ENCODE data around the gene GIGYF2.

The GIGYF2 gene

GRCh38 chr2:232861353-232861752 lies 164.2 kb downstream of the GIGYF2 start:
- DNase-seq (ENCODE audit: low spot score): no peak

GRCh38 chr2:232863996-232864395 lies 166.9 kb downstream of the GIGYF2 start:
- no peak for DNase-seq (ENCODE audit: low spot score)

- DNase-seq (ENCODE audit: low spot score): no peak
Observed at GRCh38 chr2:232865165-232865564, 168.0 kb downstream of the GIGYF2 start.

- no peak for DNase-seq (ENCODE audit: low spot score)
Observed at GRCh38 chr2:232866104-232866503, 169.0 kb downstream of the GIGYF2 start.

GRCh38 chr2:232869138-232870017 lies 172.2 kb downstream of the GIGYF2 start:
- no peak for DNase-seq (ENCODE audit: low spot score)

- DNase-seq (ENCODE audit: low spot score): no peak
Observed at GRCh38 chr2:232870018-232870765, 173.1 kb downstream of the GIGYF2 start, which contains the start of gene SNORC. SNORC (plus strand) TSS chr2:232870264; CDS start chr2:232870342, 78 bp downstream.

- no peak for DNase-seq (ENCODE audit: low spot score)
Observed at GRCh38 chr2:232870766-232871371, 173.7 kb downstream of the GIGYF2 start.

GRCh38 chr2:232871418-232871834 lies 174.3 kb downstream of the GIGYF2 start:
- DNase-seq (ENCODE audit: low spot score): no peak

- DNase-seq (ENCODE audit: low spot score): no peak
Observed at GRCh38 chr2:232871835-232872736, 175.0 kb downstream of the GIGYF2 start.

- DNase-seq (ENCODE audit: low spot score): no peak
Observed at GRCh38 chr2:232872826-232873225, 175.7 kb downstream of the GIGYF2 start.

GRCh38 chr2:232873292-232873908 lies 176.3 kb downstream of the GIGYF2 start:
- no peak for DNase-seq (ENCODE audit: low spot score)

- no peak for DNase-seq (ENCODE audit: low spot score)
Observed at GRCh38 chr2:232873909-232874641, 176.9 kb downstream of the GIGYF2 start.

GRCh38 chr2:232874677-232875223 lies 177.6 kb downstream of the GIGYF2 start:
- DNase-seq (ENCODE audit: low spot score): no peak

GRCh38 chr2:232875256-232876121 lies 178.4 kb downstream of the GIGYF2 start:
- DNase-seq (ENCODE audit: low spot score): no peak

GRCh38 chr2:232876161-232876977 lies 179.2 kb downstream of the GIGYF2 start:
- DNase-seq (ENCODE audit: low spot score): peak; percentile 44

GRCh38 chr2:232876978-232877441 lies 179.9 kb downstream of the GIGYF2 start:
- no peak for DNase-seq (ENCODE audit: low spot score)

GRCh38 chr2:232877940-232878511 lies 180.9 kb downstream of the GIGYF2 start:
- DNase-seq (ENCODE audit: low spot score): no peak

Measured in GM03348 (cell line).